Mesendoderm (in vitro differentiated cells): Measurements from ENCODE around the gene SCG2.
"Not testable (repeated sequence)": the region's sequence is repeated elsewhere in the genome, so short reads cannot be mapped to it uniquely, and the experiment has no call there.

Experiments used
- DNase-seq: peaks from one replicate; pipeline ENCODE4 v3.0.0; 2013
- H2AK5ac ChIP-seq: 2 replicates; pipeline ENCODE4 v1.6.1; 2013; ENCODE audit warnings: low read length, inconsistent platforms
- H2BK120ac ChIP-seq: 2 replicates; pipeline ENCODE4 v1.6.1; 2013; ENCODE audit warnings: low read depth, mild to moderate bottlenecking, low read length, moderate library complexity, mixed read lengths
- H2BK15ac ChIP-seq: replicated peaks from 2 replicates; pipeline ENCODE4 v1.6.1; 2013; ENCODE audit warnings: low read depth, mild to moderate bottlenecking, moderate library complexity
- H2BK5ac ChIP-seq: 2 replicates; pipeline ENCODE4 v1.6.1; 2013; ENCODE audit warnings: low read length, inconsistent platforms
- H3K18ac ChIP-seq: 2 replicates; pipeline ENCODE4 v1.6.1; 2013; ENCODE audit warnings: mild to moderate bottlenecking, low read length, mixed read lengths
- H3K23ac ChIP-seq: one replicate; pipeline ENCODE4 v1.6.1; 2013; ENCODE audit warnings: low read length
- H3K27ac ChIP-seq: 2 replicates; pipeline ENCODE4 v1.5.1; 2013; ENCODE audit warnings: low read depth, mild to moderate bottlenecking, inconsistent platforms, low read length, moderate library complexity
- H3K27me3 ChIP-seq: 2 replicates; pipeline ENCODE4 v1.6.1; 2013; ENCODE audit warnings: low read length, control low read depth, mild to moderate bottlenecking, inconsistent platforms; ENCODE audit not compliant: insufficient read depth, poor library complexity
- H3K36me3 ChIP-seq: 2 replicates; pipeline ENCODE4 v1.6.1; 2013; ENCODE audit warnings: low read length, inconsistent platforms; ENCODE audit not compliant: control insufficient read depth, insufficient read depth
- H3K4ac ChIP-seq: one replicate; pipeline ENCODE4 v1.6.1; 2013; ENCODE audit warnings: low read depth, mild to moderate bottlenecking, low read length, moderate library complexity
- H3K4me1 ChIP-seq: 2 replicates; pipeline ENCODE4 v1.6.1; 2013; ENCODE audit warnings: low read depth, low read length, inconsistent platforms; ENCODE audit not compliant: control insufficient read depth
- H3K4me2 ChIP-seq: 2 replicates; pipeline ENCODE4 v1.6.1; 2013; ENCODE audit warnings: low read length
- H3K4me3 ChIP-seq: 2 replicates; pipeline ENCODE4 v1.5.1; 2013; ENCODE audit warnings: mild to moderate bottlenecking, low read length
- H3K56ac ChIP-seq: one replicate; pipeline ENCODE4 v1.6.1; 2013; ENCODE audit warnings: low read length
- H3K79me1 ChIP-seq: 2 replicates; pipeline ENCODE4 v1.6.1; 2013; ENCODE audit warnings: low read length, inconsistent platforms
- H3K79me2 ChIP-seq: 2 replicates; pipeline ENCODE4 v1.6.1; 2013; ENCODE audit warnings: mild to moderate bottlenecking, low read length; ENCODE audit not compliant: control insufficient read depth, insufficient read depth
- H3K9ac ChIP-seq: 2 replicates; pipeline ENCODE4 v1.6.1; 2013; ENCODE audit warnings: low read length, inconsistent platforms
- H4K5ac ChIP-seq: one replicate; pipeline ENCODE4 v1.6.1; 2013; ENCODE audit warnings: low read length
- H4K8ac ChIP-seq: one replicate; pipeline ENCODE4 v1.6.1; 2013; ENCODE audit warnings: low read depth, mild to moderate bottlenecking, control low read depth, low read length, moderate library complexity
- WGBS: extraction: QIAGEN DNeasy Blood & Tissue Kit; methylation state at CpG from one replicate; pipeline ENCODE4 v1.1.7; 2013; ENCODE audit warnings: low lambda C conversion rate, missing lambda C conversion rate; ENCODE audit not compliant: insufficient coverage; ENCODE audit errors: extremely low coverage; 5-methylcytosine and 5-hydroxymethylcytosine counted together

The SCG2 gene

DNA sequence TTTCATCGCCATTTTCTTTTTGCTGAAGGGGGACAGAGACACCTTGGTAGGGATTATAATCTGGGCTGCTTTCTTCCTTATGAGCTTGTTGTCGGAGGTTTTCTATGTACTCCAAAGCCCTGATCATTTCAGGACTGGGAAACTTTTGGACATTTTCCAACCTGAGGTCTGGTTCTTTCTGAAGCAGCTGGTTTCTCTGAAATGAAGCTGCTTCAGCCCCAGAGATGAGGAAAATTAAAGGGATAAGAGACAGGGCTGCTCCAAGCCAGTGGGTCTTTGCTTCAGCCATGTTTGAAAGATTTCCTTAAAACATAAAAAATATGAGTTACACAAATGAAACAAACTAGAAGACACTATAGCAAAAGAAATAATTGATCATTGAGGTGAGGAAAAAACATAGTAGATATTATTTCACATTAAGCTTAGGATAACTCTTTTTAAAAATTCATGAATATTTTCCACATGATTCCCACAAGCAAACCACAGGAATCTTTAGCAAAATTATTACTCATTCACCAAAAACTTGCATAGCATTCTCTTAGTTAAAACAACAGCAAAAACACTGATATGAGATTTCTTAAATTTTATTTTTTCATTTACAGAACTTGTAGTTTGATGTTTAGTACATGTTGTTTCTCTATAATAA, 3.0 kb downstream of the SCG2 start:
- Histone ChIP-seq H3K4ac (no peak overlapping the region), H3K79me1 (no peaks in the 10 kb centered on the region), H3K4me2 (no peak overlapping the region), H2AK5ac (no peak overlapping the region), H3K9ac (no peak overlapping the region), H2BK120ac (no peak overlapping the region), H3K36me3 (no peaks in the 10 kb centered on the region), H4K8ac (no peak overlapping the region), H2BK15ac (no peak overlapping the region), H2BK5ac (no peak overlapping the region), H3K79me2 (no peaks in the 10 kb centered on the region), H3K56ac (no peak overlapping the region), H3K4me3 (no peak overlapping the region), H3K27ac (no peak overlapping the region), H3K4me1 (no peaks in the 10 kb centered on the region), H3K18ac (no peak overlapping the region), H3K27me3 (no peaks in the 10 kb centered on the region), H3K23ac (no peak overlapping the region), H4K5ac (no peak overlapping the region)
- no peak for DNase-seq
- WGBS: no CpG with 5 or more reads among the region's 2 CpGs

DNA sequence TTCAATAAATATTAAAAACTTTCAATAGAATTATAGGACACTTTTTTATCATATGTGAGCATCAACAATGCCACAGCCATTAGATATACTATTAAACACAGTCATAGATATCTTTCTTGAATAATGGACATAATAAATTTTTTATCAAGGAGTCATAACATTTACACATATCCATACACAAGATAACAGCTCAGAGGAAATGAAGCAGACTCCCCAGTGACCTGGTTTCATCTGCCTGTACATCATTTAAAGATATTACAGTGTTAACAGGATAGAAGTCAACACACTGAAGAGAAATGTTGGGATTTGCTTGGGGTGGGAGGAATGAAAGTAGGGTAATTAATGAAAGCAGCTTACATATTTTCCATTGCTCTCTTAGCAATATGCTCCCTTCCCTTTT, 5.1 kb downstream of the SCG2 start:
- H3K4me3 ChIP-seq: no peak overlapping the region
- H2BK120ac ChIP-seq: no peak overlapping the region
- no peak for DNase-seq
- no peak overlapping the region for H2AK5ac ChIP-seq
- no peaks in the 10 kb centered on the region for H3K27me3 ChIP-seq
- H3K79me1 ChIP-seq: no peaks in the 10 kb centered on the region
- no peak overlapping the region for H3K18ac ChIP-seq
- no peak overlapping the region for H3K27ac ChIP-seq
- no peak overlapping the region for H4K8ac ChIP-seq
- no peak overlapping the region for H3K56ac ChIP-seq
- no peaks in the 10 kb centered on the region for H3K36me3 ChIP-seq
- no peak overlapping the region for H3K23ac ChIP-seq
- H3K79me2 ChIP-seq: no peaks in the 10 kb centered on the region
- H2BK15ac ChIP-seq: no peak overlapping the region
- no peak overlapping the region for H3K4me2 ChIP-seq
- H2BK5ac ChIP-seq: no peak overlapping the region
- no peak overlapping the region for H3K9ac ChIP-seq
- no peak overlapping the region for H3K4ac ChIP-seq
- H4K5ac ChIP-seq: no peak overlapping the region
- no peaks in the 10 kb centered on the region for H3K4me1 ChIP-seq

DNA sequence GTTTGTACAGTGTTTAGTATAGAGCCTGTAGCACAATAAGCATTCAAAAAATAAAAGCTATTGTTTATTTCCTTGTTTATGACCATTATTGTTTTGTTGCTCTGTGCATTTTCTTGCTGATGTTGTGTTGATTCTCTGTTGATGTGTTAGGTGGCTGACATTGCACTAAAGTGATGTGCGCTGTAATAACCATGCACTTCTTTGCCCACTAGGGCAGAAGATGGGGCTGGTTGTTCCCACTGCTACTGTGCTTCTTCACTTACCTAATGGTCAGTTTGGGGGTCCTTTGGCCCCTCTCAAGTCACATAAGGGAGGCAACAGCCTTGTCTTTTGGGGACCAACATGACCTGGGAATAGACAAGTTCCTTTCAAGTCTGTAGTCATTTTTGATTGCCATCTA, 6.0 kb downstream of the SCG2 start:
- Histone ChIP-seq H3K36me3 (no peaks in the 10 kb centered on the region), H3K9ac (no peak overlapping the region), H3K4me2 (no peak overlapping the region), H3K79me1 (no peaks in the 10 kb centered on the region), H3K4ac (no peak overlapping the region), H2BK120ac (no peak overlapping the region), H3K56ac (no peak overlapping the region), H3K23ac (no peak overlapping the region), H4K8ac (no peak overlapping the region), H4K5ac (no peak overlapping the region), H2AK5ac (no peak overlapping the region), H2BK5ac (no peak overlapping the region), H3K27me3 (no peaks in the 10 kb centered on the region), H3K79me2 (no peaks in the 10 kb centered on the region), H3K4me1 (no peaks in the 10 kb centered on the region), H3K27ac (no peak overlapping the region), H3K4me3 (no peak overlapping the region), H2BK15ac (no peak overlapping the region), H3K18ac (no peak overlapping the region)
- no peak for DNase-seq
- WGBS: no CpG with 5 or more reads among the region's 1 CpG

DNA sequence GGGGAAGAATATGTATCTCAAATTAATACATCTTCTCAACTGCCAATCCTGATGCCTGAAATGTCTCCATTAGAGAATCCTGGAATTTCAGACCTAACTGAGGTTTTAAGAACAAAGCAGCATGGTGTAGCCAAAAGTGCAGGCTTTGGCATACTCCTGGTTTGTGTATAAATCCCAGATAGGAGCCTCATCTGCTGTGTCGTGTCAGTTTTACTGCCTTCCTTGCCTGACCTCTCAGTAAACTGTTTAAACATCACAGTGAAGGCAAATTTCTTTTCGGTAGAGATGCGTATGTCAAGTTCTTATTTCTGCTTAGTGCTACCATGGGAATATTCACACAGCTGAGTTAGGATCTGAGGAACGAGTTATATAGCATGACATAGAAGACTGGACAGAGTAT, 7.3 kb downstream of the SCG2 start:
- no peak overlapping the region for H3K18ac ChIP-seq
- no CpG with 5 or more reads among the region's 4 CpGs for WGBS

DNA sequence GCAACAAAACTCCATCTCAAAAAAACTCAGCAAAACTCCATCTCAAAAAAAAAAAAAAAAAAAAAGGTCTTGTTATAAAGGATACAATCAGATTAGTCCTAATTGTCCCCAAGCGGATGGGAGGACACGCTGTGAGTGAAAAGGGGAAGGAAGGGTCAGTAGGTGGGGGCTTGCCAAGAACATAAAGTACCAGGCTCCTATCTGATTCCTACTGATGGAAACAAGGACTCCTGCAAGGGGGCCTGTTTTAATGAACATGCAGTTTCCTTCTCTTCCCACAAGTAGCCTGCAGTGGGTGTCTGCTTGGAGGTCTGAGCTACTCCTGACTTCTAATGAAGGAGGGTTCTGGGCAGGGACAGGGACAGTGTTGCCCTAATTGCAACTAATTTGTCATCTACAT, 7.9 kb downstream of the SCG2 start:
- no peak overlapping the region for H4K5ac ChIP-seq
- H2BK120ac ChIP-seq: no peak overlapping the region
- H3K27ac ChIP-seq: no peak overlapping the region
- no peak overlapping the region for H2AK5ac ChIP-seq
- no peak overlapping the region for H3K56ac ChIP-seq
- H3K4me2 ChIP-seq: no peak overlapping the region
- no peak overlapping the region for H3K4ac ChIP-seq
- no peaks in the 10 kb centered on the region for H3K27me3 ChIP-seq
- no peak overlapping the region for H4K8ac ChIP-seq
- no peak overlapping the region for H3K9ac ChIP-seq
- H3K4me3 ChIP-seq: no peak overlapping the region
- H3K18ac ChIP-seq: no peak overlapping the region
- peak; percentile 13 for DNase-seq
- H3K4me1 ChIP-seq: no peaks in the 10 kb centered on the region
- no peak overlapping the region for H2BK5ac ChIP-seq
- H3K23ac ChIP-seq: no peak overlapping the region
- no CpG with 5 or more reads among the region's 2 CpGs for WGBS
- H3K36me3 ChIP-seq: no peaks in the 10 kb centered on the region
- no peaks in the 10 kb centered on the region for H3K79me2 ChIP-seq
- H2BK15ac ChIP-seq: no peak overlapping the region
- no peaks in the 10 kb centered on the region for H3K79me1 ChIP-seq

More for the DNA sequence above, 7.3 kb downstream of the SCG2 start:
- no peak overlapping the region for H2BK15ac ChIP-seq
- H2BK5ac ChIP-seq: no peak overlapping the region
- no peak overlapping the region for H3K27ac ChIP-seq
- H3K79me2 ChIP-seq: no peaks in the 10 kb centered on the region
- no peak overlapping the region for H3K56ac ChIP-seq
- no peak overlapping the region for H4K5ac ChIP-seq
- H3K36me3 ChIP-seq: no peaks in the 10 kb centered on the region
- no peaks in the 10 kb centered on the region for H3K27me3 ChIP-seq
- no peak overlapping the region for H3K4me2 ChIP-seq
- DNase-seq: no peak
- no peak overlapping the region for H3K23ac ChIP-seq
- H3K79me1 ChIP-seq: no peaks in the 10 kb centered on the region
- H4K8ac ChIP-seq: no peak overlapping the region
- H3K4me3 ChIP-seq: no peak overlapping the region
- H2AK5ac ChIP-seq: no peak overlapping the region
- no peaks in the 10 kb centered on the region for H3K4me1 ChIP-seq
- no peak overlapping the region for H3K9ac ChIP-seq
- H3K4ac ChIP-seq: no peak overlapping the region
- H2BK120ac ChIP-seq: no peak overlapping the region

DNA sequence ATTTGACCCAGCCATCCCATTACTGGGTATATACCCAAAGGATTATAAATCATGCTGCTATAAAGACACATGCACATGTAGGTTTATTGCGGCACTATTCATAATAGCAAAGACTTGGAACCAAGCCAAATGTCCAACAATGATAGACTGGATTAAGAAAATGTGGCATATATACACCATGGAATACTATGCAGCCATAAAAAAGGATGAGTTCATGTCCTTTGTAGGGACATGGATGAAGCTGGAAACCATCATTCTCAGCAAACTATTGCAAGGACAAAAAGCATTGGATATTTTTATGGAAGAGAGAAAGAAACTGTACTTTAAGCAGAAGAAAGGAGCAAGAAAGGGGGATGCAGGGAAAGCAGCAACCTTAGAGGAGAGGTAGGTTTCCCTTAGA, 9.5 kb downstream of the SCG2 start:
- not testable (repeated sequence) for H3K4me2 ChIP-seq, H3K4me3 ChIP-seq, H3K79me2 ChIP-seq, H2BK5ac ChIP-seq, H3K27ac ChIP-seq, H3K27me3 ChIP-seq, H3K4ac ChIP-seq, DNase-seq, H2BK120ac ChIP-seq, H3K79me1 ChIP-seq, H2BK15ac ChIP-seq, H3K4me1 ChIP-seq, H4K5ac ChIP-seq, H3K9ac ChIP-seq, H4K8ac ChIP-seq, H3K36me3 ChIP-seq, H3K23ac ChIP-seq, H2AK5ac ChIP-seq, H3K18ac ChIP-seq, H3K56ac ChIP-seq
- WGBS: no CpG with 5 or more reads among the region's 1 CpG
